ENCODE measurements around the gene CTNND2.

- TF ChIP-seq CTCF (IDR thresholded peaks at IDR 0.05): no peak
- TF ChIP-seq POLR2A (IDR thresholded peaks at IDR 0.05): no peak
Observed at GRCh38 chr5:11791792-11792191, 112.5 kb downstream of the CTNND2 start.

All from Peyer's patch (tissue), 4 donors.